Measurements from ENCODE around the gene EVL.

DNA sequence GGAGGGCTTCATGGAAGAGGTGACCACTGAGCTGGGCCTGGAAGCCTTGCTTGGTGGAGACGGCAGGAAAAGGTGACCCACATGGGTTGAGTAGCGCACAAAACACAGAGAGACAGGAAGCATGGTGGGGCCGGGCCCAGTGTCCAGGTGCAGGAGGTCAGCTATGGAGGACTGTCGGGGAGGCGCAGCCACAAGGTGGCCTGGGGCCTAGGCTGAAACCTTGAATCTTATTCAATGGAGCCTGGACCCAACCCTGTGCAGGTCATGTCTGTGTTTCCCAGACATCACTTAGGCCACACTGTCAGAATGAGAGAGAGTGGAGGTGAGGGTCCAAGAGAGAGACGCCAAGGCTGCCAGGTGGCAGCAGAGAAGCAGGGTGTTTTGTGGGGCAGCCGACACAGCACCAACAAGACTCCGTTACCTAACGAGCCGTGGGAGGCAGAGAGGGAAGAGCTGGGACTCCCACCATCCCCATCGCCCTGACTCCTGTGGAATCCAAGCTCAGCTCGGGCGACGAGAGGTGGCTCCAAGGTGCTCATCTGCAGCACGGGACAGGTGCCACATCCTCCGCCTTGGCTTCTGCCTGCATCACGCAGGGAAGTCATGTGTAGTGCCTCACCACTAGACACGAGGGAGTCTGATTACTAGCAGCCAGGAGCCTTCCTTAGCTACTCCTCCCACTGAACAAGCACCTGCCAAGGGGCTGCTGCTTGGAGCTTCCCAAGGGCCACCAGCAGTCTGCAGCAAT is 55.5 kb downstream of the EVL start:
- TF ChIP-seq, protein P1, sequence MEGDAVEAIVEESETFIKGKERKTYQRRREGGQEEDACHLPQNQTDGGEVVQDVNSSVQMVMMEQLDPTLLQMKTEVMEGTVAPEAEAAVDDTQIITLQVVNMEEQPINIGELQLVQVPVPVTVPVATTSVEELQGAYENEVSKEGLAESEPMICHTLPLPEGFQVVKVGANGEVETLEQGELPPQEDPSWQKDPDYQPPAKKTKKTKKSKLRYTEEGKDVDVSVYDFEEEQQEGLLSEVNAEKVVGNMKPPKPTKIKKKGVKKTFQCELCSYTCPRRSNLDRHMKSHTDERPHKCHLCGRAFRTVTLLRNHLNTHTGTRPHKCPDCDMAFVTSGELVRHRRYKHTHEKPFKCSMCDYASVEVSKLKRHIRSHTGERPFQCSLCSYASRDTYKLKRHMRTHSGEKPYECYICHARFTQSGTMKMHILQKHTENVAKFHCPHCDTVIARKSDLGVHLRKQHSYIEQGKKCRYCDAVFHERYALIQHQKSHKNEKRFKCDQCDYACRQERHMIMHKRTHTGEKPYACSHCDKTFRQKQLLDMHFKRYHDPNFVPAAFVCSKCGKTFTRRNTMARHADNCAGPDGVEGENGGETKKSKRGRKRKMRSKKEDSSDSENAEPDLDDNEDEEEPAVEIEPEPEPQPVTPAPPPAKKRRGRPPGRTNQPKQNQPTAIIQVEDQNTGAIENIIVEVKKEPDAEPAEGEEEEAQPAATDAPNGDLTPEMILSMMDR (IDR thresholded peaks at IDR 0.05; ENCODE audit: low read depth, low read length) = no peak
- TF ChIP-seq POLR2A (IDR thresholded peaks at IDR 0.05; ENCODE audit: extremely low read depth, insufficient read length) = no peak
